ENCODE data around the gene ADARB2.

The ADARB2 gene

DNA sequence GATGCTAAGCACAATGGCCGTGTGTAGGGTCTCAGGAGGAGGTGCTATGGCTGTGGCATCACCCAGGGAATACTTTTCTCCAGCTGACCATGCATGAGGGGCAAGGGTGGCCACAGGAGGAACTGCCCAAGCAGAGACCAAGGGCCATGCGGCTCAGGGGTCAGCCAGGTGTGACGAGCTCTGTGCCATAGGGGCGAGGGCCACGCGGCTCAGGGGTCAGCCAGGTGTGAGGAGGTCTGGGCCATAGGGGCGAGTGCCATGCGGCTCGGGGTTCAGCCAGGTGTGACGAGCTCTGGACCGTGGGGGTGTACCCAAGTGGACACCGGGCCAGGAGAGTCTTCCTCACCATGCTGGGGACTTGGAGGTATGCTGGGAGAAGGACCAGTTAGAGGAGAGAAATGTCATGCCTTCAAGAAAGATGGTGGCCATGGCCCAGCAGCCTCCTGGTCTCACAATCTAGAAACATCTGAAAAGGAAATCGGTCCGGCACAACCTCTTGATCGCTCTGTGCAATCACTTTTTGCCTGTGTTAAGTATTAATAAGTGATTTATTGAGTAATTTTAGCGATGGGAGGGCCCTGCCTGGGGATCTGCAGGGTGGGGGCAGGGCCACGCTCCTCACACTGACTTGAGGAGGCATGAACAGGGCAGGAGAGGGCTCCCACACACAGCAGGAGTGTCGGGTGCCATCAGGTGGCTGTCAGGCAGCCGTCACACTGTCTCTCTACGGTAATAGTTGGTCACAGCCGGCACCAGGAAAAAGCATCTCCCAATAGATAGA lies 265.0 kb downstream of the ADARB2 start:
- Histone ChIP-seq H3K79me1 (ENCODE audit: low read depth, low read length) (no peaks in the 10 kb centered on the region), H3K14ac (ENCODE audit: low read length) (peak overlapping the region; percentile 63), H3K4ac (ENCODE audit: low read length) (no peak overlapping the region), H3K9ac (ENCODE audit: low read depth, low read length, poor library complexity) (no peak overlapping the region), H2BK15ac (ENCODE audit: low read length) (no peak overlapping the region), H3K18ac (ENCODE audit: low read length) (peak overlapping the region; percentile 80), H4K91ac (ENCODE audit: low read depth, low read length, poor library complexity) (no peak overlapping the region), H3K27ac (replicated peaks; ENCODE audit: low read length) (no peak overlapping the region), H4K8ac (ENCODE audit: low read depth, low read length) (peak overlapping the region; percentile 96), H3K4me3 (ENCODE audit: low read length in 2 of 2) (peak overlapping the region in 1 of 2 donors; percentile 0), H2AK5ac (ENCODE audit: low read depth, low read length) (peak overlapping the region; percentile 64), H3K36me3 (replicated peaks in 1 of 2; ENCODE audit: control insufficient read depth in 2 of 2, insufficient read depth in 2 of 2, low read length in 2 of 2) (no peaks in the 10 kb centered on the region), H2BK120ac (ENCODE audit: low read depth, low read length) (no peak overlapping the region), H3K4me2 (ENCODE audit: insufficient read depth, low read length, poor library complexity, severe bottlenecking) (no peak overlapping the region), H3K4me1 (ENCODE audit: control insufficient read depth in 2 of 2, insufficient read depth in 1 of 2, low read depth in 1 of 2, low read length in 2 of 2) (peaks cover 0 to 16% of the 10 kb centered on the region in 2 donors), H2BK12ac (ENCODE audit: low read length) (peak overlapping the region; percentile 86), H3K27me3 (ENCODE audit: control insufficient read depth in 3 of 3, insufficient read depth in 3 of 3, low read depth in 1 of 3, low read length in 3 of 3) (no peaks in the 10 kb centered on the region), H2BK5ac (ENCODE audit: low read length) (peak overlapping the region; percentile 62), H3K23ac (ENCODE audit: low read depth, low read length, poor library complexity) (peak overlapping the region; percentile 73), H3K9me3 (replicated peaks in 1 of 2; ENCODE audit: control insufficient read depth in 2 of 2, insufficient read depth in 1 of 2, low read depth in 1 of 2, low read length in 2 of 2) (peaks cover 0 to 3% of the 10 kb centered on the region in 2 donors), H2AFZ (ENCODE audit: low read length) (no peak overlapping the region)
- no peak for DNase-seq (ENCODE audit: low spot score)
- WGBS, 2 donors (ENCODE audit: extremely low coverage in 2 of 2, insufficient read length in 2 of 2, insufficient replicate concordance in 1 of 2), result no CpG with 5 or more reads among the region's 21 CpGs

DNA sequence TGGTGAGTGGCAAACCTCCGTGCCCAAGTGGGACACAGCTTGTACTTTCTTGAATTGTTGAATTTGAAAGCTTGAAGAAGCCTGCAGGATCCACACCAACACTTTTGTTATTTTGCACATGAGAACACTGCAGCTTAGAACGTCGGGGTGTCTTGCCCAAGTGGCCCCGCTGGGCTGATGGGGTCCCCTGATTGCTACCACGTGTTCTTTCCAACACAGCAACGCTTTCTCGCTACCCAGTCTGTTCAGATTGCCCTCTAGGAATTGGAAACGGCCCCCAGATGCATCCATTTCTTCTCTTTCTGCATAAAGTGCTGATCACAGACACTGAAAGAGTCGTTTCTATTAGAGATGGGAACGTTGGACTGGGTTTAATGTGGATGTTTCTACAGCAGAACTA lies 268.5 kb downstream of the ADARB2 start:
- Histone ChIP-seq H2BK5ac (ENCODE audit: low read length) (no peak overlapping the region), H2AK5ac (ENCODE audit: low read depth, low read length) (no peak overlapping the region), H4K91ac (ENCODE audit: low read depth, low read length, poor library complexity) (no peak overlapping the region)

DNA sequence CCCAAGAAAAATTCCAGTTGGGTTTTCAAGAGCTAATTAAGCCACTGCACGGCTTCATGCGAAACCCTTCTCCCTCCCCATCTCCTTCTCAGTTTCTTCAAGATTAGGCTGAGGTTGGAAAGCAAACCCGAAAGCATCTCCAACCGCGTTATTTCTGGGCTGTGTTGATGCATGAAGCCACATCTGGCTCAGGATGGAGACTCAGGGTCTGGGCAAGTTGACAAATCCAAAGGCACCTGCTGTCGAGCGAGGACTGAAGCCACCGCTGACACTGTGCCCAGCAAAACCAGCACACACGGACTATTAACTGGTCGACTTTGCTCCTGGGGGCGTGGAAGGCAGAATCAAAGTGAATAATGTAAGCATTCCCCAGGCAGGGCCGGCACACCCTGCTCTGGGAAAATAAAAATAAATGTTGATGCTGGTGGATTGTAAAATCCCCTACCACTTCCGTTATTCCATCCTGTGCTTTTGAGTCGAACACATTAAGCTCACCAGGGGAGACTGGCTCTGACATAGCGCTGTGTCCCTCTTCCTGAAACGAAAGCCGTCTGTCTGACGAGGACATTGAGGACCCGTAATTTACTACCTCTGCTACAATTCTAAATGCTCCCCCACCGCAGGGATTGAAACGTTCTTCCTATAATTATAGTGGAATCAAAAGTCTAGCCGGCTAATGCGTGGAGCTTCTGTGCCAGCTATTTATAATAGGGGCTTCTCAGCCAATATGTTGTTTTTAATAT lies 269.8 kb downstream of the ADARB2 start:
- Histone ChIP-seq H2BK12ac (ENCODE audit: low read length) (no peak overlapping the region), H3K4me3 (ENCODE audit: low read length in 2 of 2) (no peak overlapping the region), H3K23ac (ENCODE audit: low read depth, low read length, poor library complexity) (no peak overlapping the region), H2BK15ac (ENCODE audit: low read length) (no peak overlapping the region), H3K4me1 (ENCODE audit: control insufficient read depth in 2 of 2, insufficient read depth in 1 of 2, low read depth in 1 of 2, low read length in 2 of 2) (peaks cover 0 to 18% of the 10 kb centered on the region in 2 donors), H3K27me3 (ENCODE audit: control insufficient read depth in 3 of 3, insufficient read depth in 3 of 3, low read depth in 1 of 3, low read length in 3 of 3) (peaks cover 0 to 2% (median 0%) of the 10 kb centered on the region in 3 experiments), H2BK120ac (ENCODE audit: low read depth, low read length) (no peak overlapping the region), H3K18ac (ENCODE audit: low read length) (no peak overlapping the region), H2AFZ (ENCODE audit: low read length) (no peak overlapping the region), H3K9me3 (replicated peaks in 1 of 2; ENCODE audit: control insufficient read depth in 2 of 2, insufficient read depth in 1 of 2, low read depth in 1 of 2, low read length in 2 of 2) (no peaks in the 10 kb centered on the region), H4K91ac (ENCODE audit: low read depth, low read length, poor library complexity) (no peak overlapping the region), H3K27ac (replicated peaks; ENCODE audit: low read length) (no peak overlapping the region), H3K79me1 (ENCODE audit: low read depth, low read length) (no peaks in the 10 kb centered on the region), H3K4me2 (ENCODE audit: insufficient read depth, low read length, poor library complexity, severe bottlenecking) (no peak overlapping the region), H3K14ac (ENCODE audit: low read length) (no peak overlapping the region), H3K36me3 (replicated peaks in 1 of 2; ENCODE audit: control insufficient read depth in 2 of 2, insufficient read depth in 2 of 2, low read length in 2 of 2) (peaks cover 0 to 1% of the 10 kb centered on the region in 2 donors), H2AK5ac (ENCODE audit: low read depth, low read length) (no peak overlapping the region), H2BK5ac (ENCODE audit: low read length) (no peak overlapping the region), H3K4ac (ENCODE audit: low read length) (no peak overlapping the region), H4K8ac (ENCODE audit: low read depth, low read length) (no peak overlapping the region), H3K9ac (ENCODE audit: low read depth, low read length, poor library complexity) (no peak overlapping the region)
- WGBS, 2 donors (ENCODE audit: extremely low coverage in 2 of 2, insufficient read length in 2 of 2, insufficient replicate concordance in 1 of 2), result no CpG with 5 or more reads among the region's 23 CpGs
- DNase-seq (ENCODE audit: low spot score), result no peak

More for the DNA sequence above, 268.5 kb downstream of the ADARB2 start:
- Histone ChIP-seq H2BK12ac (ENCODE audit: low read length) (no peak overlapping the region), H3K79me1 (ENCODE audit: low read depth, low read length) (no peaks in the 10 kb centered on the region), H3K36me3 (replicated peaks in 1 of 2; ENCODE audit: control insufficient read depth in 2 of 2, insufficient read depth in 2 of 2, low read length in 2 of 2) (no peaks in the 10 kb centered on the region), H3K18ac (ENCODE audit: low read length) (no peak overlapping the region), H3K4me2 (ENCODE audit: insufficient read depth, low read length, poor library complexity, severe bottlenecking) (no peak overlapping the region), H2BK120ac (ENCODE audit: low read depth, low read length) (no peak overlapping the region), H3K27me3 (ENCODE audit: control insufficient read depth in 3 of 3, insufficient read depth in 3 of 3, low read depth in 1 of 3, low read length in 3 of 3) (no peaks in the 10 kb centered on the region), H3K9ac (ENCODE audit: low read depth, low read length, poor library complexity) (no peak overlapping the region), H2BK15ac (ENCODE audit: low read length) (no peak overlapping the region), H3K27ac (replicated peaks; ENCODE audit: low read length) (no peak overlapping the region), H3K14ac (ENCODE audit: low read length) (no peak overlapping the region), H3K9me3 (replicated peaks in 1 of 2; ENCODE audit: control insufficient read depth in 2 of 2, insufficient read depth in 1 of 2, low read depth in 1 of 2, low read length in 2 of 2) (no peaks in the 10 kb centered on the region), H3K4ac (ENCODE audit: low read length) (no peak overlapping the region), H3K23ac (ENCODE audit: low read depth, low read length, poor library complexity) (no peak overlapping the region), H2AFZ (ENCODE audit: low read length) (no peak overlapping the region), H3K4me1 (ENCODE audit: control insufficient read depth in 2 of 2, insufficient read depth in 1 of 2, low read depth in 1 of 2, low read length in 2 of 2) (peaks cover 0 to 18% of the 10 kb centered on the region in 2 donors), H3K4me3 (ENCODE audit: low read length in 2 of 2) (no peak overlapping the region), H4K8ac (ENCODE audit: low read depth, low read length) (no peak overlapping the region)
- WGBS, 2 donors (ENCODE audit: extremely low coverage in 2 of 2, insufficient read length in 2 of 2, insufficient replicate concordance in 1 of 2), result no CpG with 5 or more reads among the region's 10 CpGs
- DNase-seq (ENCODE audit: low spot score), result no peak
